Colonic mucosa (tissue), 4 donors: ENCODE data around the gene MFN2. TPM values are rescaled to one million over a fixed set of nuclear protein-coding genes. Genes with fewer than 3 reads are reported as not detected.

Experiments used
- DNase-seq: peaks from one replicate; pipeline ENCODE4 v3.0.0-alpha.2; 2020
- H3K27ac ChIP-seq: fragments of 200-600 bp; one replicate; pipeline ENCODE4 v1.8.0; 2021
- H3K27me3 ChIP-seq: fragments of 200-600 bp; one replicate; pipeline ENCODE4 v1.8.0; 2021
- H3K36me3 ChIP-seq: fragments of 200-600 bp; one replicate; pipeline ENCODE4 v1.8.0; 2021
- H3K4me1 ChIP-seq: fragments of 200-600 bp; one replicate; pipeline ENCODE4 v1.8.0; 2021; ENCODE audit warnings: mild to moderate bottlenecking
- H3K4me3 ChIP-seq: fragments of 200-600 bp; one replicate; pipeline ENCODE4 v1.8.0; 2021
- H3K9ac ChIP-seq, 2 donors: one replicate each; pipeline ENCODE4 v1.7.0; 2013; ENCODE audit warnings: control low read depth in 2 of 2, low read depth in 2 of 2, low read length in 2 of 2
- H3K9me3 ChIP-seq: fragments of 200-600 bp; one replicate; pipeline ENCODE4 v1.8.0; 2021
- intact Hi-C: fragments of 100-400 bp; cut with DNase I; formaldehyde crosslinking; loops from one replicate; pipeline ENCODE4 v1.14.1; 2022
- total RNA-seq, 2 donors: library from RNA; stranded (reverse); fragmentation: NEBNext Ultra II Directional in 1 of 2; extraction: Animal tissue kit (Norgen Biotek cat#: 25700) in 1 of 2; gene quantifications; one replicate each; pipeline ENCODE4 v1.2.1, GENCODE V29; 2021
- TF ChIP-seq, protein P1 (sequence below): fragments of 200-600 bp; IDR thresholded peaks from one replicate; pipeline ENCODE4 v1.8.0; 2022; ENCODE audit warnings: antibody characterized with exemption, mild to moderate bottlenecking
- donor health status: healthy.
- donor health status: DM: no; HTN: no; CAD: no.
- donor health status: DM: no; HTN: no; CAD: no.

The MFN2 gene
- total RNA-seq, 2 donors from 2014 or later = 102 to 110 TPM

- TF ChIP-seq, protein P1, sequence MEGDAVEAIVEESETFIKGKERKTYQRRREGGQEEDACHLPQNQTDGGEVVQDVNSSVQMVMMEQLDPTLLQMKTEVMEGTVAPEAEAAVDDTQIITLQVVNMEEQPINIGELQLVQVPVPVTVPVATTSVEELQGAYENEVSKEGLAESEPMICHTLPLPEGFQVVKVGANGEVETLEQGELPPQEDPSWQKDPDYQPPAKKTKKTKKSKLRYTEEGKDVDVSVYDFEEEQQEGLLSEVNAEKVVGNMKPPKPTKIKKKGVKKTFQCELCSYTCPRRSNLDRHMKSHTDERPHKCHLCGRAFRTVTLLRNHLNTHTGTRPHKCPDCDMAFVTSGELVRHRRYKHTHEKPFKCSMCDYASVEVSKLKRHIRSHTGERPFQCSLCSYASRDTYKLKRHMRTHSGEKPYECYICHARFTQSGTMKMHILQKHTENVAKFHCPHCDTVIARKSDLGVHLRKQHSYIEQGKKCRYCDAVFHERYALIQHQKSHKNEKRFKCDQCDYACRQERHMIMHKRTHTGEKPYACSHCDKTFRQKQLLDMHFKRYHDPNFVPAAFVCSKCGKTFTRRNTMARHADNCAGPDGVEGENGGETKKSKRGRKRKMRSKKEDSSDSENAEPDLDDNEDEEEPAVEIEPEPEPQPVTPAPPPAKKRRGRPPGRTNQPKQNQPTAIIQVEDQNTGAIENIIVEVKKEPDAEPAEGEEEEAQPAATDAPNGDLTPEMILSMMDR = no peak
- no peak for DNase-seq
- Histone ChIP-seq H3K9ac (no peak overlapping the region), H3K27ac (no peak overlapping the region), H3K27me3 (no peaks in the 10 kb centered on the region), H3K9me3 (no peaks in the 10 kb centered on the region), H3K4me1 (peaks cover 4% of the 10 kb centered on the region), H3K4me3 (no peak overlapping the region), H3K36me3 (peaks cover 5% of the 10 kb centered on the region)
- intact Hi-C loops = no loop called here
Observed at GRCh38 chr1:11963622-11964021, 16.6 kb upstream of the MFN2 start.

GRCh38 chr1:11964656-11965055 is 15.6 kb upstream of the MFN2 start:
- Histone ChIP-seq H3K27ac (no peak overlapping the region), H3K4me3 (no peak overlapping the region), H3K4me1 (peaks cover 4% of the 10 kb centered on the region), H3K27me3 (no peaks in the 10 kb centered on the region), H3K36me3 (peaks cover 5% of the 10 kb centered on the region), H3K9ac (no peak overlapping the region), H3K9me3 (no peaks in the 10 kb centered on the region)
- intact Hi-C loops = loop anchor here (5.0 kb wide), 1 partner anchor 127 kb away; no protein-coding TSS in a partner anchor
- TF ChIP-seq, protein P1 = no peak
- no peak for DNase-seq

GRCh38 chr1:11967028-11967547 is 13.2 kb upstream of the MFN2 start:
- intact Hi-C loops = loop anchor here (5.0 kb wide), 1 partner anchor 130 kb away; no protein-coding TSS in a partner anchor
- TF ChIP-seq, protein P1 = peak; percentile 44

DNA sequence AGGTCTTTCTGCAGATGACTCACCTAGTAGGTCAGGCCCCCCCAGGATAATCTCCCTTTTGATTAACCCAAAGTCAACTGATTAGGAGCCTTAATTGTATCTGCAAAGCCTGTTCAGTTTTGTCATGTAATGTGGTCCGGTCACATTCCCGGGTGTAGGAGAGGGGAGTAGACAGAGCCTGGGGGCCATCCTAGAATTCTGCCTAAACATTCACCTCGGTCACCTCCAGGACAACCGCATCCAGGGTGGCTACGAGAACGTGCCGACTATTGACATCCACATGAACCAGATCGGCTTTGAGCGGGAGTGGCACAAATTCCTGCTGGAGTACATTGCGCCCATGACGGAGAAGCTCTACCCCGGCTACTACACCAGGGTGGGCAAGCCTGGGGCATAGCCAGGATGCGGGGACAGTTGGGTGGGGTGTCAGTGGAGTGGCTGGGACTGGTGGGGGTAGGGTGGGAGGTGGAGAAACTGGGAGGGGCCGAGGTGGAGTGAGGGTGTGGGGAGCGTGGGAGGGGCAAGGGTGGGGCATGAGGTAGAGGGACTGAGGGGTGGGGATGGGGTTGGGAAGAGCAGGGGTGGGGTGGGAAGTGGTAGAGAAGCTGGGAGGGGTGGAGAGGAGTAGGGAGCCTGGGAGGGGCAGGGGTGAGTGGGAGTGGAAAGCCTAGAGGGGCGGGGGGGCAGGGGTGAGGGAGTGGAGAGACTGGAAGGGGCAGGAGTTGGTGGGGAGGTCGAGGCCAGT is 9.6 kb upstream of the MFN2 start:
- no peak overlapping the region for H3K9ac ChIP-seq
- TF ChIP-seq, protein P1 = no peak
- peaks cover 11% of the 10 kb centered on the region for H3K36me3 ChIP-seq
- no peak for DNase-seq
- no peaks in the 10 kb centered on the region for H3K4me1 ChIP-seq
- no peak overlapping the region for H3K4me3 ChIP-seq
- H3K27me3 ChIP-seq = no peaks in the 10 kb centered on the region
- no peaks in the 10 kb centered on the region for H3K9me3 ChIP-seq
- H3K27ac ChIP-seq = no peak overlapping the region
- intact Hi-C loops = no loop called here

More at GRCh38 chr1:11967028-11967547, 13.2 kb upstream of the MFN2 start:
- Histone ChIP-seq H3K4me3 (no peak overlapping the region), H3K9me3 (no peaks in the 10 kb centered on the region), H3K9ac (no peak overlapping the region), H3K4me1 (no peaks in the 10 kb centered on the region), H3K27me3 (no peaks in the 10 kb centered on the region), H3K27ac (no peak overlapping the region), H3K36me3 (peaks cover 5% of the 10 kb centered on the region)
- DNase-seq = peak; percentile 49

DNA sequence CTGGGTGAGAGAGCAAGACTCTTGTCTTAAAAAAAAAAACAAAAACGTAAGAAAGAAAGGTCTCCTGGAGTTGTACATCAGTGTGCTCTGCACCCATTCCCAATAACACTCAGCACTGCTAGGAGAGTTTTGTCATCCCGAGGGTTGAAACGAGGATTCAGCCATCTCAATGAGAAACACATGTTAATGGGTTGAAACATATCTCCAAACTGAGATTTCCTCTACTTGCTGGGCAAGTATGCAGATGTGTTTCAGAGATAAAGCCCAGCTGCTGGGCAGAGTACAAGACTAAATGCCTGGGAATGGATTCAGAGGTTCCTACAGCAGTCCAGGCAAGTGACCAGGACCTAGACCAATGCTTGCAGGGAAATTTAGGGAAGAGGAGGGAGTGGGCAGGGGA is 2.6 kb upstream of the MFN2 start:
- TF ChIP-seq, protein P1 = no peak
- Histone ChIP-seq H3K9me3 (no peaks in the 10 kb centered on the region), H3K36me3 (peaks cover 7% of the 10 kb centered on the region), H3K4me3 (no peak overlapping the region), H3K9ac (no peak overlapping the region), H3K4me1 (peaks cover 13% of the 10 kb centered on the region), H3K27ac (no peak overlapping the region), H3K27me3 (no peaks in the 10 kb centered on the region)
- DNase-seq = no peak
- intact Hi-C loops = loop anchor here (5.0 kb wide), 1 partner anchor 70 kb away; no protein-coding TSS in a partner anchor
